ENCODE results near the gene HMGN3.
"Not testable (repeated sequence)": the region's sequence is repeated elsewhere in the genome, so short reads cannot be mapped to it uniquely, and the experiment has no call there.

HMGN3 gene

GRCh38 chr6:79234150-79235022 is at the start of gene HMGN3:
HMGN3 (minus strand) TSS chr6:79234682.
- peak; percentile 83 to 88 (median 85) for DNase-seq (ENCODE audit: low read depth in 3 of 3)

DNA sequence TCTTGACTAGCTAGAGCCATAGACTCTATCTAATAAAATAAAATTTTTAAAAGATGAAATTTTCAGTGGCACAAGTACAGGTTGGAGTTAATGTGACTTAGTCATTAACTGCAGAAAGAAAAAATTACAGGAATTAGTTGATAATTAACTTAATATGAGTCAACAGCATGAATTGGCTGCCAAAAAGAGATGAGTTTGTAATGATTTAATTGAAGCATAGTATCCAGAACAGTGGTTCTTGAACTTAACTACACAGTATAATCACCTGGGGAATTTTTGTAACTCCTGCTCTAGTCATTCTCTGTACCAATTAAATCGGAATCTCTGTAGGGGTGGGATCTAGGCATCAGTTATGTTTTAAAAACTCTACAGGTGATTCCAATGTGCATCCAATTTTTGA is 46.3 kb upstream of the HMGN3 start:
- DNase-seq (ENCODE audit: low read depth in 3 of 3), result no peak

GRCh38 chr6:79277109-79277508 is 42.6 kb upstream of the HMGN3 start:
- DNase-seq (ENCODE audit: low read depth in 3 of 3), result no peak

GRCh38 chr6:79269877-79270276 is 35.4 kb upstream of the HMGN3 start:
- no peak for DNase-seq (ENCODE audit: low read depth in 3 of 3)

- no peak for DNase-seq (ENCODE audit: low read depth in 3 of 3)
These were observed 32.6 kb upstream of the HMGN3 start for GRCh38 chr6:79267128-79267527.

DNA sequence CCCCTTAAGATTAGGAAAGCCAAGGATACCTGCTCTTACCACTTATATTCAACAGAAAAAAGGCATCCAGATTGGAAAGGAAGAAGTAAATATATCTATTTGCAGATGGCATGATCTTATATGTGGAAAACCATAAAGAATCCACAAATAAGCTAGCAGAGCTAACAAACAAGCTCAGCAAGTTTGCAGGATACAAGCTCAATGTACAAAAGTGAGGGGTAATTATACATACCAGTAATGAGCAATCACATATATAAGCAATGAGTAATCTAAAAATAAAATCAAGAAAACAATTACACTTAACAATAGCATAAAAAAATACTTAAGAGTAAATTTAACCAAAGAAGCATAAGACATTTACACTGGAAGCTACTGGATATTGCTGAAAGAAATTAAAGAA is 31.6 kb upstream of the HMGN3 start:
- no peak for DNase-seq (ENCODE audit: low read depth in 3 of 3)

- DNase-seq (ENCODE audit: low read depth in 3 of 3), result no peak
These were observed 28.9 kb upstream of the HMGN3 start for GRCh38 chr6:79263359-79263758.

DNA sequence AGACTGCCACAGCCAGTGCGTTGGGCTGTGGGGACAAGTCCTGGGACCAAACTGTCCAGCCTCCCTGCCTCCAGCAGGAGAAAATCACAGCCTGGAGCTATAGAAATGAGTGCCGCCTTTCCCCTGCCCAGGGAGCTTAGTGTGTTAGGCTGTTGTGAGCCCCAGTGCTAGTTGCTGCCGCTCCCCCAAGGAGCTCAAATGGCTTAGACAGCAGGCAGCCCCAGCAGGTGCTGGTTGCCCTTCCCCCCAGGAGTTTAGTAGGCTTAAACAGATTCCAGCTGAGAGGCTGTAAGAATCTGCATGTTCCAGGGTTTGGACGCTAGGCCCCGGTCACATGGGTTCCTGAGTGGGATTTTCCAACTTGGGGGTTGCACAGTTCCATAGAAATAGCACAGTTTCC is 27.2 kb upstream of the HMGN3 start:
- no peak for DNase-seq (ENCODE audit: low read depth in 3 of 3)

DNA sequence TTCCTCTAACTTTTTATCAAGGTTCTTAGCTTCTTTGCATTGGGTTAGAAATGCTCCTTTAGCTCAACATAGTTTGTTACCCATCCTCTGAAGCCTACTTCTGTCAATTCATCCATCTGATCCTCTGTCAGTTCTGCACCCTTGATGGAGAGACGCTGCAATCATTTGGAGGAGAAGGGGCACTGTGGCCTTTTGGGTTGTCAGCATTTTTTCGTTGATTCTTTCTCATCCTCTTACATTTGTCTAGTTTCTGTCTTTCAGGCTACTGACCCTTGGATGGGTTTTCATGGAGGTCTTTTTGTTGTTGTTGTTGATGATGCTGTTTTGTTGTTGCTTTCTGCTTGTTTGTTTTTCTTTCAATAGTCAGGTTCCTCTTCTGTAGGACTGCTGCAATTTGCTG is 26.3 kb upstream of the HMGN3 start:
- DNase-seq (ENCODE audit: low read depth in 3 of 3), result no peak

DNA sequence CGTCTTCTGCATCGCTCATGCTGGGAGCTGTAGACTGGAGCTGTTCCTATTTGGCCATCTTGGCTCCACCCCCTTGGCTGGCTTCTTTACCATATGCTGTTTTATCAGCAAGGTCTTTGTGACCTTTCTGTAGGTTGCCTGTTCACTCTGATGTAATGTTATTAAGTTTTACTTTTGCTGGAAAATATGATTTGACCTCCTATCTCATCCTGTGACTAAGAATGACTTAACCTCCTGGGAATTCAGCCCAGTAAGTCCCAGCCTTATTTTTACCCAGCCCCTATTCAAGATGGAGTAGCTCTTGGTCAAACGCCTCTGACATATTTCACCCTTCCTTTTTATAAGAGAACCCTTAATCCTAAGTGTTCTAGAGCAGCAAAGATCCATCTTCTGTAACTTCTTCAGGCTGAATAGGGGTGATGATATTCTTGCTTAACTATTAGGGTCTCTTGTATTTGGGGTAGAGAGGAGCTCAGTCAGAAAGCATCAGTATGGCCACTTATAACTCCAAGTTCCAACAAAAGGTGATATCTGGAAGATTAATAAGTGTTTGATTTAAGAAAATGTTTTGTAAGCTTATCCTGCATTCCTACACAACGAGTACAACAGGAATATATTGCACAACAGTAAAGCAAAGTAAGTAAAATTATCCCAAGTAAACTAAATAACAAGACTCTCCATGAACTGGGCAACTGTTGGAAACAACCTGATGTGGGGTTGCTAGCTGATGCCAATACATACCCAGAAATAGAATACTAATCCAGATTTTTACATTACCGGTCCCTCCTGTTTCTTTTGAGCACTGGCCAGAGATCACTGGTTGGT is 23.1 kb upstream of the HMGN3 start:
- DNase-seq (ENCODE audit: low read depth in 3 of 3), result peak in 1 of 3 donors; percentile 23

DNA sequence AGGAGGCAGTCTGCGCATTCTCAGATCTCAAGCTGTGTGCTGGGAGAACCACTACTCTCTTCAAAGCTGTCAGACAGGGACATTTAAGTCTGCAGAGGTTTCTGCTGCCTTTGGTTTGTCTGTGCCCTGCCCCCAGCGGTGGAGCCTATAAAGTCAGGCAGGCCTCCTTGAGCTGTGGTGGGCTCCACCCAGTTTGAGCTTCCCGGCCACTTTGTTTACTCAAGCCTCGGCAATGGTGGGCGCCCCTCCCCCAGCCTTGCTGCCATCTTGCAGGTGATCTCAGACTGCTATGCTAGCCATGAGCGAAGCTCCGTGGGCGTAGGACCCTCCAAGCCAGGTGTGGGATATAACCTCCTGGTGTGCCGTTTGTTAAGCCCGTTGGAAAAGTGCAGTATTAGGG is 22.3 kb upstream of the HMGN3 start:
- not testable (repeated sequence) for DNase-seq (ENCODE audit: low read depth in 3 of 3)

- DNase-seq (ENCODE audit: low read depth in 3 of 3), result not testable (repeated sequence)
These were observed 20.6 kb upstream of the HMGN3 start for GRCh38 chr6:79255086-79255485.

GRCh38 chr6:79250559-79250958 is 16.1 kb upstream of the HMGN3 start:
- no peak for DNase-seq (ENCODE audit: low read depth in 3 of 3)

DNA sequence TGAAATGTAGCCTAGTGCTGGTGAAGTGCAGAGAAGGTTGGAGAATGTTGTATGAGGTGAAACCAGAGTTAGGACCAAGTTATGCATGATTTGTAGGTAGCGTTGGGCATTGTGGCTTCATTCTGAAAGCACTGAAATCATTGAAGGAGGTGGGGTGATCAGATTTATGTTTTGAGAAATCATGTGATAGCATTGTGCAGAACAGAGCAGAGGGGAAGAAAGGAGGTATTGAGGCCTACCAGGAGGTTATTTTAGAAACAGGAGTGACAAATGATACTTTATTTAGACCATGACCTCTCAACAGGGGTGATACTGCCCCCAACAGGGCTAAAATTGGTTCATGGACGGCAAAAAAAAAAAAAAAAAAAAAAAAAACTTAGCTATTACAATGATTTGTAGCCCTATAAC is 15.6 kb upstream of the HMGN3 start:
- no peak for DNase-seq (ENCODE audit: low read depth in 3 of 3)

- DNase-seq (ENCODE audit: low read depth in 3 of 3), result no peak
These were observed 14.7 kb upstream of the HMGN3 start for GRCh38 chr6:79249136-79249535.

- DNase-seq (ENCODE audit: low read depth in 3 of 3), result no peak
These were observed 12.4 kb upstream of the HMGN3 start for GRCh38 chr6:79246891-79247290.

DNA sequence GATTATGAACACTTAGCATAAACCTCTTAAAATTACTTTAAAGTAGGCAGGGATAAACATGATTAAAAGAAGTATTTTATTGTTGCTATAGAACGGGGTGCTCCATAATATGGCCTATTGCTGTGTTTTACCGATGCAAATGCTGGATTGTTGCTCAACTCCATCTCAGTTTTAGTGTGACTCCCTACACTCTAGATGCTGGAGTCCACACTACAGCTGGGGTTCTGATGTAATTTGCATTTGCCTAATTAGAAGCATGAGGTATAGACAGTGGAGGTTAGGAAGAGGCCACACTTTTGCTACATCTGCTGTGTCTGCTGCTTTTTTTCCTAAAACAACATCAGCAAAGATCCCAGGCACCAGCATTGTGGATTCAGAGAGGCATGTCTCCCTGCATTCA is 6.7 kb upstream of the HMGN3 start:
- DNase-seq (ENCODE audit: low read depth in 3 of 3), result no peak

- DNase-seq (ENCODE audit: low read depth in 3 of 3), result no peak
These were observed 6.0 kb upstream of the HMGN3 start for GRCh38 chr6:79240509-79240908.

- DNase-seq (ENCODE audit: low read depth in 3 of 3), result no peak
These were observed 5.2 kb upstream of the HMGN3 start for GRCh38 chr6:79239536-79240168.

DNA sequence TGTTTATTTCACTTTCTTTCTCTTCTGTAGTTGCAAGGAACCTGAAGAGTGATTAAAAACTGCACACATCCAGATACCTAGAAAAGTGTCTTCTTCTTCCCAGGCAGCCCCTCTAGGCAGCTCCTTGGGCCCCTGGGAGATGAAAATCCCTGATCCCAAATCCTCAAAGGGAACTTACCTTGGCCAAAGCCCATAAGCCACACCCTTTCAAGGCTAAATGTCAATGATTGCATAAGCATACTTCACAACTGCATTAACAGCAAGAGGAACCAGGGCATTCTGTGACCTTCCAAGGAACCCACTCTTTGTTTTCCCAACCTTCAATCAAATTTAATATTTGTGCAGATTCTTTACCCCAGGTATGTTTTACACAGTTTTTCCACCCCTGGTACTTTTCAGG is 4.4 kb upstream of the HMGN3 start:
- DNase-seq (ENCODE audit: low read depth in 3 of 3), result no peak

GRCh38 chr6:79236711-79237110 is 2.2 kb upstream of the HMGN3 start:
- no peak for DNase-seq (ENCODE audit: low read depth in 3 of 3)

DNA sequence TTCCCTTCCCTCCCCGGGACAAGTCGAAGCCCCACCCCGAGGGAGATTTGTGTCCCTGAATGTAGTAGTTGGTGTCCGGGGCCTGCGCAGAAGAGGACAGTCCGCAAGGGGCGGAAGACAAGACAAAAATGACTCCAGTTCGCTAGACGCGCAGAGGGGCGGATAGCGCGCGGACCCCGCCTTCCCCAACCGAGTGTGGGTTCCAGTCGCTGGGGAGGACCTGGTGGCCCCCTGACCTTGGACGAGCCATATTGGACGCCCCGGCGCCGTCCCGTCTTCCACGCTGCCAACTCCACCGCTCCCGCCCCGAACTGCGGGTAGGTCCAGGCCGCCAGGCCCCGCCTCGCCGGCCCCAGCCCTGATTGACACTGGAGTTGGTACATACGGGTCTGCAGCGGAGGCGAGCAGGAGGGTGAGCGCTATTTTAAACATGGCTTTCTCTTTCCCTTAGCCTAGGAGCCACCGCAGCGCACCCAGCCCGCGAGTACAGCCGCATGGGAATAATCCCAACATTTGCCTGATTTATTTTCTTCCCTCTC is 802 bp downstream of the HMGN3 start:
- DNase-seq (ENCODE audit: low read depth in 3 of 3), result peak; percentile 36 to 61 (median 50)

Data from stimulated activated CD4-positive, alpha-beta T cell treated with anti-CD3 and anti-CD28 coated beads, TNF-alpha, amount 100 ng/mL, for 48 hours (primary cell).